HPDE6-E6E7 (cell line): Measurements from ENCODE around the gene CD300LF.

Source experiments
- DNase-seq: peaks from one replicate; pipeline ENCODE4 v3.0.0; 2011; ENCODE audit warnings: missing footprints; ENCODE audit errors: extremely low spot score

Gene CD300LF

DNA sequence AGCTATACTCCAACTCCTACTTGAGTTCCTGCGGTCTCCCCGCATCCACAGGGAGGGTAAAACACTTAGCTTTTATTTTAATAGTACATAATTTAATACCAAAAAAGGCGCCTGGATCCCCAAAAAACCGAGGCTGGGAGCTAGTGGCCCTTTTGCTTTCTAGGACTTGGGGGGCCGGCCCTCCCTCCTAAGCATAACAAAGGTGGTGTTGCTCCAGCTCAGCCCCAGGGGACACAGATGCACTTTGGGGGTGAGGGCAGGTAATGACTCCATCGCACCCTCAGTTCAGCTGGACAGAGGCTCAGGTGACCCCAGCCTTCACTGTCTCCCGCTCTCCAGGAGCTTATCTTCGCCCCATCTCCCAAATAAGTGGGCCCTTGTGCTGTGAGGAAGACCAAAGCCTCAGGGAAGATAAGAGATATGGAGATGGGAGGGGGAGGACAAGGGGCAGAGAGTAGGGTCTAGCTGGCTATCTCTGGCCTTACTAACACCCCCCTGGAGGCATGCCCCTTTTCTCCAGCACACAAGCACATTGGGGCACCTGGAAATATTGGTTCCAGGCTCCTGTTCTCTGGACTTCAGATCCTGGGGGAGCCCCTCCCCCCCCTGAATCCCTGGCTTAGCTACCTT, 32.9 kb upstream of the CD300LF start:
- DNase-seq, result no peak

- DNase-seq, result peak; percentile 69
Observed at GRCh38 chr17:74744714-74745547, 32.2 kb upstream of the CD300LF start.

GRCh38 chr17:74744349-74744713, 31.6 kb upstream of the CD300LF start:
- no peak for DNase-seq

DNA sequence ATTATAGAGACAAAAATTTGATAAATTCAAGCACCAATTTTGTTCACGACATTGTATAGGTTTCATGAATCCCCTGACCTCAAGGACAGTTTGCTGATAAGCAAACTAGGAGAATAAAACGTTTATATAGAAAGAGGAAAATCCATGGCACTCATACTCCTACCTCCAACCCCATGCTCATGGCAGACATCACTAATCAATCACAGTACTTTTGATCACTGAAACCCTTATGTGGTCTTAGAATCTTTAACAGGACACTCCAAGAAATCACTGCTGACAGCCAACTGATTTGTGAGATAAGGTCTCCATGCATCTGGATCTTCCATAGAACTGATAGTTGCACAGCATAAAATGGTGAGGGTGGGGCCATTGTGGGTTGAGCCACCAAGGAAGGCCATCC, 31.0 kb upstream of the CD300LF start:
- no peak for DNase-seq

- DNase-seq, result no peak
Observed at GRCh38 chr17:74742978-74743545, 30.3 kb upstream of the CD300LF start.

DNA sequence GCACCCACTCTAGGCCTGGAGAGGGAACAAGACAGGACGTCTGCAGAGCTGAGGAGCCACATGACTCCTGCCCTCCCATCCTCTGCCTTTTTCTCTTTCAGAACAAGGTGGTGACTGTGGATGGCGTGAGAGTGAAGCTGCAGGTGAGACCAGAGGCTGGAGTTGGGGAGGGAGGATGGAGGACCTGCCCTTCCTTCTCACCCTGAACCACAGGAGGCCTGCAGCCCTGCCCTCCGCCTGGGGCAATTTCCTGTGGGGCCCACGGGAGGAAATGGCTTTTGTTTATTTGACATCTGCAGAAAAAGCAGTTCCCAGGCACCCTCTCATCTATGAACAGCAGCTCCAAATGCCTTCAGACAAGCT, 29.4 kb upstream of the CD300LF start:
- no peak for DNase-seq

DNA sequence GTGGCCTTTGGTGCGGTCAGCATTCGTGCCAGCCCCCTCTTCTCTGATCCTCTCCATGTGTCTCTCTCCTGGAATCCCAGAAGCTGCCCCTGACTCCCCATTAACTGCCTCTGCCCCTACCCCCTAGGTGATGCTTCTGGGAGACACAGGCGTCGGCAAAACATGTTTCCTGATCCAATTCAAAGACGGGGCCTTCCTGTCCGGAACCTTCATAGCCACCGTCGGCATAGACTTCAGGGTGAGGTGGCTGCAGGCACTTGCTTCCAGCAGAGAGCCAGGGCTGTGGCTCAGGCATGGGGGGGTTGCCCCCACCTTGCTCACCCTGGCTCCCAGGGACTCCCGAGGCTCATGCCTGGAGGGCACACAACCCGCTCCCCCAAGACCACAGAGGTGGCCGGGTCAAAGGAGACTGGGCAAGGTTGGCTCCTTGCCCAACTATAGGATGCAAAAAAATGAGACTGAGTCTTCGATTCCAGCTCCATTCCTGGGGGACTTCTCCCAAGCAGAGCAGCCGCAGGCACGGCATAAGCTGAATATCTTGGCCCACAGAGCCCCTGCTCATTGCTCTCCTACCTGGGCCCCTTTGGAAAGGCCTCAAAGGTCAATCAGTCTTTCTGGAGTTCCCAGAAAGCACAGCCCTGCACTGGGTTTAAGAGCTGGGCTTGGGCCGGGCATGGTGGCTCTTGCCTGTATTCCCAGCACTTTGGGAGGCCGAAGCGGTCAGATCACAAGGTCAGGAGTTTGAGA, 28.1 kb upstream of the CD300LF start:
- no peak for DNase-seq

- no peak for DNase-seq
Observed at GRCh38 chr17:74740173-74740572, 27.4 kb upstream of the CD300LF start.

GRCh38 chr17:74739227-74739831, 26.6 kb upstream of the CD300LF start:
- no peak for DNase-seq

DNA sequence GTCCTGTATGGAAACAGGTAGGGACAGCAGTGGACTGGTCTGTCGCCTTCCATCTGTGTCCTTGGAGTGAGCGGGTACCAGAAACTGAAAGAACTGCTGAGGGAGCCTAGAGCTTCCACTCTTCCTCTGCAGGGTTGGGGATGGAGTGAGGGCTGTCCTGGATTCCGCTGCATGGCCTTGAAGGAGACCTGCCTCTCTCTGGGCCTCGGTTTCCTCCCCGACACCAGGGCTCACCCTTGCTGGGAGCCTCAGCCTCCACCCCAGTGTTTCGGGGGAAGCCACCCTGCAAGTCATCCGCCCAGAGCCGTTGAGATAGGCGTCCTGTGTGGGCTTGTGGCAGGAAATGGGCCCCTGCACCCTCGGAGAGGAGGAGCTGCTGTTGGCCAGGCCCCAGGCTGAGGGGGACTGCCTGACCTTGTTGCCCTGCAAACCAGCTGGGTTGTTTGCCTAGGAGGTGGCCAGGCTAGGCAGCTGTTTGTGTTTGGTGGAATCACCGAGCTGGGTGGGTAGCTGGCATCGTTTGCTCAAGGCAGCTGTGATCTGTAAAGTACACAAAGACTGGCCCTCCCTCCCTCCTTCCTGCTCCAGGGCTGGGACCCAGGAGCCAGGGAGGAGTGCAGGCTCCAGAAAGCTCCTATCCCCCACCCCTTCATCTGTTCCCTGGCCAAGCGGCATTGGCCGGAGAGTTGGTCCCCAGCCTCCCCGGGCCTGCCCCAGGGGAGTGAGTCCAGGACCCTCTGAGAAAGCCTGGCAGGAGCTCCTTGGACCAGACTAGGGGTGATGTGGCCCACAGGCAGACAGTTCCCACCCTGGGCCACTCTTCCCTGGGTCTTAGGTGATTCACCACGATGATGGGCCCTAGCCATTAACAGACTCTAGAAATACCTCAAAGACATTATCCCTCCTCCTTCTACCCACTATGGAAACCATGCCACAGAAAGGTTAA, 25.6 kb upstream of the CD300LF start:
- DNase-seq, result no peak

DNA sequence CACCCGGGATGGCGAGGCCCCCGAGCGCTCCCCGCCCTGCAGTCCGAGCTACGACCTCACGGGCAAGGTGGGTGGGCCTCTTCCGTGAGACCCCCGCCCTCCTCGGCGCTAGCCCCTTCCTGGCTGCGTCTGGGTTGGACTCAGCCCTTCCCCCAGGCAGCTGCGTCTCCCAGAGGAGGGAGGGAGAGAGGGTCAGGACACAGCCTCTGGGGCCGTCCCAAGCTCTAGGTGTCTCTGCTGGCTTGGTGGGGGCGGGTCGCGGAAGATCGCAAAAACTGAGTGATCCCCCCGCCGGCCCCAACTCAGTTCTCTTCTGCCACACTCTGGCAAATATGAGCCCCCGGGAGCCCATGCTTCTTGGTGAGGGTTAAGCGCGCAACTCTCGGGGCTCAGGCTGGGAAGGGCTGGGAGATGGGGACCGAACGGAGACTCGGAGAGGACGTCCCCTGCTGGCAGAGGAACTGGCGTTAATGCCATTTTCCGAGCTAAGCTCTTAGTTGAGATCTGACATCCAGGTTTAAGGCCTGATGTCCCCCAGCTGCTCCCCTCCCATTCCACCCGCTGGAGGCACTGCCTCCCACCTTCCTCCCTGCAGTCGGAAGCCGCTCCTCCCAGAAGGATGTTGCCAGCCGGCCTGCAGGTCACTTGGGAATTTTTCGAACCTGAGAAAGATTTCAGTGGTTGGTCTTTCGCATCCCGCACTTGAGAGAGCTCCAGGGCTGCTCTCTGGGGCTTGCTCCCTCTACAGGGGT, 24.8 kb upstream of the CD300LF start:
- no peak for DNase-seq

- DNase-seq, result no peak
Observed at GRCh38 chr17:74736513-74737298, 24.0 kb upstream of the CD300LF start, which contains the start of gene RAB37. Gene RAB37, plus strand, starts transcription at chr17:74737256. Its CDS starts 17 bp downstream, at chr17:74737273.

- DNase-seq, result no peak
Observed at GRCh38 chr17:74734256-74734655, 21.5 kb upstream of the CD300LF start.

DNA sequence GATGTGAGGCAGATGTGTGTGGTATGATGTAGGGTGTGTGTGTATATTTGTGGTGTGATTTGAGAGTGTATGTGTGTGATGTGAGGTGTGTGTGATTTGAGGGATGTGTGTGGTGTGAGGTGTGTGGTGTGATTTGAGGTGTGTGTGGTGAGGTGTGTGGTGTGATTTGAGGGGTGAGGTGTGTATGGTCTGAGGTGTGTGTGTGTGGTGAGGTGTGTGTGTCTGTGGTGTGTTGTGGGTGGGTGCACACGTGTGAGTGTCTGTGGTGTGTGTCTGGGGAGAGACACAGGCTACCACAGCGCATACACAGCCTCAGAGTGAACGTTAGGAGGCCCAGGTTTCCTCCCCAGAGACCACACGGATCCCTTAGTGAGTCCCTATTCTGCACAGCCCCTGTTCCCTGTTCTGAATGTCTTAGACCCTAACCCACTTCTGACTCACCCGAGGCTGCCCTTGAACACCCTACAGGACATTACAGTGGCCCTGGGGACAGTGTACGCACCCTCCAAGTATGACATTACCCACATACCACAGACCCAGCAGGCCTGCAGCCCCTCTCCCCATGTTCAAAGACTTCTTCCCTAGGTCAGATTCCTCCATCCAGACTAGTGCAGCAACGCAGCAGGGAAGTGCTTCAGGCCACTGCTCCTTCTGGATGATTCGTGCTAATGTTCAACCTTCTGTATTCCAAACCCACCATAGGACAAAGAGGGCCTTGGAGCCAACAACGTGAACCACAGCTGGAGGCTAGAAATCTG, 20.8 kb upstream of the CD300LF start:
- no peak for DNase-seq

DNA sequence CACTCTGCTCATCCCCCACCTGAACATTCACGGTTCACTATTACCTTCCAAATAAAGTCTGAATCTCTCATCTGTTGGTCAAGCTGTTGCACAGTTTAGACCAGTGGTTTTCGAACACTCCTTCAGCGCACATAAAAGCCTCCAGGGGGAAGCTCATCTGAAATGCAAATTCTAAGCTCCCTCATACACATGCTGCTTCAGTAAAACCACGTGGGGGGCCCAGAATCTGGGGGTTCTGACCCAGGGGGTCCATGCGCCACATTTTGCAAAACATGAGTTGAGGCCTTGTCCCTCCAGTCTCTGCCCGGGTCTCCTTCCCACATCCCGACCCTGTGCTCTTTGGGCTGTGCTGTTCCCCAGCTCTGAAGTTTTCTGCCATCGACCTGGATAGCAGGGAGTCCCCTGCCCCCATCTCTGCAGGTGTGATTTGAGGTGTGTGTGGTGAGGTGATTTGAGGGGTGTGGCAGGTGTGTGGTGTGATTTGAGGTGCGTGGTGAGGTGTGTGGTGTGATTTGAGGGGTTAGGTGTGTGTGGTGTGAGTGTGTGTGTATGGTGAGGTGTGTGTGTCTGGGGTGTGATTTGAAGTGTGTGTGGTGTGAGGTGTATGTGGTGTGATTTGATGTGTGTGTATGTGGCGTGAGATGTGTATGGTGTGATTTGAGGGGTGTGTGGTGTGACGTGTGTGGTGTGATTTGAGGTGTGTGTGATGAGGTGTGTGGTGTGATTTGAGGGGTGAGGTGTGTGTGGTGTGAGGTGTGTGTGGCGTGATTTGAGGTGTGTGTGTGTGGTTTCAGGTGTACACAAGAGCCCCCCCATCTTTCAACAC, 19.5 kb upstream of the CD300LF start:
- no peak for DNase-seq

- DNase-seq, result no peak
Observed at GRCh38 chr17:74731347-74731605, 18.6 kb upstream of the CD300LF start.

GRCh38 chr17:74730491-74731346, 18.0 kb upstream of the CD300LF start:
- DNase-seq, result no peak
